Omental fat pad (tissue), 4 donors: ENCODE results near the gene DIAPH1. TPM values are rescaled to one million over a fixed set of nuclear protein-coding genes. Genes with fewer than 3 reads are reported as not detected.

ENCODE experiments used
- ATAC-seq: fragments of 150-250 bp; one replicate; pipeline ENCODE4 v1.9.1; 2016; ENCODE audit warnings: mild to moderate bottlenecking, moderate library complexity; ENCODE audit not compliant: low FRiP score
- DNase-seq: peaks from one replicate; pipeline ENCODE4 v3.0.0-alpha.2; 2019; ENCODE audit warnings: low spot score
- CTCF ChIP-seq, 3 donors: fragments of 450-650 bp; IDR thresholded peaks; one replicate each; pipeline ENCODE4 v1.5.1; 2016 to 2017; ENCODE audit warnings: antibody characterized with exemption in 3 of 3, mild to moderate bottlenecking in 3 of 3, moderate library complexity in 2 of 3
- total RNA-seq, 4 donors: library from RNA; depleted of rRNA; stranded (reverse); fragments of >200 nt; gene quantifications; one replicate each; pipeline ENCODE4 v1.1.0, GENCODE V29; 2016

The DIAPH1 gene
- total RNA-seq, 4 donors from 2014 or later, result 35.5 to 93.2 (median 47.9) TPM

DNA sequence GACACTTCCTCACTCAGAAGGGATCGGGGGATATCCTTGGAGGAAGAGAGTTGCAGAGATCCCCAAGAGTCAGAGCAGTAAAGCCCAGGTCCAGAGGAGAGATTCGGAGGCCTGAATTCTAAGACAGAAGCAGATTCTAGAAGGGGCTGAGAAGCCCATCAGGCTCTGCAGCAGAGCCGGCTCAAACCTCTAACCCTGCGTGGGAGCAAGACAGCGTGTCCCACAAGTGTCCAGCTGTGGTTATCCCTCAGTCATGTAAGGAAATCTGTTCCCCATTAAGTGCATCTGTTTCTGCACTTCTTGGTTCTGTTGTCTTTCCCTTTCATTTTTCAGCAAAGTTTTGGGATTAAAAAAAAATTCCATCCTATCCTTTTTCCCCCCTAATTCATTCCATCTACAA is 4.8 kb upstream of the DIAPH1 start:
- ATAC-seq, result no peak
- DNase-seq, result no peak
- no peak for TF ChIP-seq CTCF (IDR thresholded peaks at IDR 0.05)

- ATAC-seq, result no peak
- no peak for TF ChIP-seq CTCF (IDR thresholded peaks at IDR 0.05)
- DNase-seq, result no peak
Measured at GRCh38 chr5:141623186-141623585, 4.4 kb upstream of the DIAPH1 start.

DNA sequence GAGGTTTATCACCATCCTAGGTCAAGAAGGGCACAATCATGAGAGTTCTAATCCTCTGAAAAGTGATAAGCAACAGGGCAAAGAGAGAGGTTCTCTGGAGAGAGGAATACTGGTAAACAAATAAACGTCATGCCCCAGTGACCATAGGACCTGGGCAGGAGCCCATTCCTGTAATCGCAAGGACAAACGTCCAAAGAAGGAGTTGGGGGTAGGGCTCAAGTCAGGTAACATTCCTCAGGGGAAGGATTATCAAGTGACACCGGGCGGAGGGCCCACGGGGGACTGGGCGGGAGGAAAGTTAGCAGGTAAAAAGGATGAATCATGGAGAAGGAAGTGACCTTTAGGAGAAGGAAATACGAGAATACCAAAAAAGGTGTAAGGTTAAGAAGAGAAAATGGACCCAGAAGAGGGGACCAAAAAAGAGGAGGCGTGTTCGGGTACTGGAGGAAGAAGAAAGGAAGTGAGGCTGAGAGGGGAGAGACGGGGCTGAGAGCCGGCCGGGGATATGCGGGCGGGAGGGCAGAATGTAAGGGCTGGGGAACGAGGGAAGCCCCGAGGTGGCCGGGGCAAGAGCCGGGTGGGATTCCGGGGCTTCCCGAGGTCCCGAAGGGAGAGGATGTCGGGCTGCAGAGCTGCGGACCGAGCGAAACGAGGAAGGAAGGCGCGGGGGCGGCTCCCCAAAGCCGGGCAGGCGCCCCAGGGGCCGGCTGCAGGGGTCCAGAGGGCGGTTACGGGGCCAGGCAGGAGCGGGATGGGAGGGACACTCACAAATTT is 583 bp downstream of the DIAPH1 start:
- DNase-seq (no peak), ATAC-seq (peak; percentile 26)
- TF ChIP-seq CTCF (IDR thresholded peaks at IDR 0.05), result no peak

DNA sequence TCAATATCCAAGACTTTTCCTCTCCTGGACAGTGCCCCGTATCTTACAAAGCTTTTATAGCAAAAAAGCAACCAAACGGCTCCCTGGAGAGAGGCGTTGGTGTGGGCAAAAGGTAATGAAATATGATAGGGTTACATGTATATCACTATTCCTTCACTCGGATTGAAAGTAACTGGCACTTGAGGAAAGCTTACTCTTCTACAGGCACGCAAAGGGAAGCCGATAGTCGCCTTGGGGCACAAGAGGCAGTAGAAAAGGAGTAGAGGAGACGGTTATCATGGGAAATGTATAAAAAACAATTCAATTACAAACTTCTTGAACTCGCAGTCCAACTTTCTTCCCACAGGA is 1.1 kb downstream of the DIAPH1 start:
- DNase-seq (no peak), ATAC-seq (no peak)
- TF ChIP-seq CTCF (IDR thresholded peaks at IDR 0.05), result no peak

GRCh38 chr5:141617128-141617527 is 1.7 kb downstream of the DIAPH1 start:
- DNase-seq (no peak), ATAC-seq (no peak)
- TF ChIP-seq CTCF (IDR thresholded peaks at IDR 0.05), result no peak

DNA sequence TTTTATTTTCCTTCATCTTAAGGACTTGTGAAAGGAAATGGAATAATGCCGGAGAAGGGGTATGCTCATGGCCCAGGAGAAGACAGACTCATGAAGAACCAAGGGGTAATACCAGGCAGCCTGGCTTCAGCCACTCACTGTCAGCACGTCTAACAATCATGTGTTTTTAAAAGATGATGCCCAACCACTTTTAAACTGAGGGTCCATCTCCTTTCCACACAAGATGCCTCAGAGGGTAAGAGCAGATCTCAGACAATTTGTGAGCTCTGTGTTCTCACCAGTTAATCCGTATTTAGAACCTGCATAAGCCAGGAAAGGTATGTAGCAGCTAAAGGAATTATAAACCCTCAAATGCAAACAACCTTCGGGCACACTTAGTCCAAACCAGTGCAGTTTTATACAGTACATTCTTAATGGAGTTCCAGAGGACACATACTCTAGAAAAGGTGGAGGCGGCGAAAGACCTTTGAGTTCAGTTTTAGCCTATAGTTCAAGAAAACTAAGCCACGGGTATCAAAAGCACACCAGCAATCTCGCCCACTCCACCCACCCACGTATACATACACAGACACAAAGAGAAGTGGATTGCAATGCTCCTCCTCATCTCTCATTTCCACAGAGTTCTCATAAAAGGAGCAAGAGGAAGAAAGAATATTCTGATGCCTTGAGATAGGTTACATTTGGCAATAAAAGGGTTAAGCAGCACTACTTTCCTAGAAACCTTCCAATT is 2.6 kb downstream of the DIAPH1 start:
- TF ChIP-seq CTCF (IDR thresholded peaks at IDR 0.05), result no peak
- ATAC-seq (no peak), DNase-seq (no peak)

GRCh38 chr5:141613344-141613743 is 5.5 kb downstream of the DIAPH1 start:
- no peak for TF ChIP-seq CTCF (IDR thresholded peaks at IDR 0.05)
- DNase-seq (no peak), ATAC-seq (no peak)
